ENCODE data around the gene OR6C2. TPM values are rescaled to one million over a fixed set of nuclear protein-coding genes. Genes with fewer than 3 reads are reported as not detected.
"Not testable (repeated sequence)": the region's sequence is repeated elsewhere in the genome, so short reads cannot be mapped to it uniquely, and the experiment has no call there.

The OR6C2 gene
- total RNA-seq, 2 experiments from 2014 or later = not detected

DNA sequence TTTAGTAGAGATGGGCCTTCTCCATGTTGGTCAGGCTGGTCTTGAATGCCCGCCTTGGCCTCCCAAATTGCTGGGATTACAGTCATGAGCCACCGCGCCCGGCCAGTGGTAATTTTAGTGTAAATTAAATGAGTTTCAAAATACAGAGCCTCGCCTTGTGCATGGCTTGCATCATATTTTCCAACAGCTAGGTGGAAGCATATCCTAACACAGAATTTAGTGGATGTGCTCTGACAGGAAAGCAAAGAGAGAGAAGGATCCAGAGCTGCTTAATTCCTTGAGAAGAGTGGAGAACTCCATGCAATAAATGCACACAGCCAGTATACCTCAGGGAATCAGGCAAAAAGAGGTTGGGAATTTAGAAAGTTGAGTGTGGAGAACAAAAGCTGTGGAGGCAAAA is 2.5 kb downstream of the OR6C2 start:
- DNase-seq = no peak
- Mint-ChIP-seq H3K4me3 (no peak overlapping the region), H3K4me1 (no peaks in the 10 kb centered on the region), H3K27ac (no peak overlapping the region), H3K9me3 (peaks cover 2% of the 10 kb centered on the region), H3K36me3 (no peaks in the 10 kb centered on the region), H3K27me3 (peaks cover 11% of the 10 kb centered on the region)

DNA sequence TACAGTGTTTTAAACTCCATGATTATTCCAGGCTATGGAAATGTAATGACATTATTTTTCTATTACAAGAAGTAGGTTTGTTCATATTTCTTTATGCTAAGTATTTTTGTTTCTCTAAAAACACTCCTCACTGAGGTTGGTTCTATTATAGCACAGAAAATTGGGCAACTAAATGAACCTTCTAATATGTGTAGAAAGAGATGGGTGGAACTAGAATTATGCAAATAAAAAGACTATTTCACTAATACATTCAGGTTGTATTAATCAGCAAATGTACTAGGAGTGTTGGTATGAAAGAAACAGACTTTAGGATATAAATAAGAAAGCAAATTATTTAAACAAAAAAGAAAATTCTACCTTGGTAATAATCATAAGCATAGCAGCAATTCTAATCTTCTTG is 4.9 kb downstream of the OR6C2 start:
- Mint-ChIP-seq H3K27me3 (peaks cover 22% of the 10 kb centered on the region), H3K4me1 (no peaks in the 10 kb centered on the region), H3K4me3 (no peak overlapping the region), H3K9me3 (no peaks in the 10 kb centered on the region), H3K27ac (no peak overlapping the region), H3K36me3 (no peaks in the 10 kb centered on the region)
- no peak for DNase-seq

DNA sequence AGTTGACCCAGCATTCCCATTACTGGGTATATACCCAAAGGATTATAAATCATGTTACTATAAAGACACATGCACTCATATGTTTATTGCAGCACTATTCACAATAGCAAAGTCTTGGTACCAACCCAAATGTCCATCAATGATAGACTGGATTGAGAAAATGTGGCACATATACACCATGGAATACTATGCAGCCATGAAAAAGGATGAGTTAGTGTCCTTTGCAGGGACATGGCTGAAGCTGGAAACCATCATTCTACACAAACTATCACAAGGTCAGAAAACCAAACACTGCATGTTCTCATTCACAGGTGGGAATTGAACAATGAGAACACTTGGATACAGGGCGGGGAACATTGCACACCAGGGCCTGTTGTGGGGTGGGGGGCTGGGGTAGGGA is 21.1 kb downstream of the OR6C2 start:
- H3K4me1 Mint-ChIP-seq, H3K9me3 Mint-ChIP-seq, H3K36me3 Mint-ChIP-seq, H3K4me3 Mint-ChIP-seq, H3K27ac Mint-ChIP-seq, DNase-seq: not testable (repeated sequence)
- H3K27me3 Mint-ChIP-seq = peaks cover 49% of the 10 kb centered on the region

DNA sequence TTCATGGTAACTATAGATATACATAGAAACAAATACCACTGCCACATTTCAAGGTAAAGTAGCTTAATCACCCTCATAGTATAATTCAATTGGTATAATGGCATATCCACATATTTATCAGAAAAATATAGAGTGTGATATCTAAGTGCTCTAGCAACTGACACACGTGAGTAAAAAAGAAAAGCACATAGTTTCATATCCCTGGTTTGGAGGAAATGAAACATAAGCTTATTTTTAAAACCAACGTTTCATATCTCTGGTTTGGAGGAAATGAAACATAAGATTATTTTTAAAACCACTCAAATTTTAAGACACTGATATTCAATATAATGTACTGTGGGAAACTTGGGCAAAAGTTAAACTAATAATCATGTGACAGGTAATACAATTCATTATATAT is 24.0 kb downstream of the OR6C2 start:
- Mint-ChIP-seq H3K36me3 (no peaks in the 10 kb centered on the region), H3K4me1 (no peaks in the 10 kb centered on the region), H3K4me3 (no peak overlapping the region), H3K27me3 (peaks cover 36% of the 10 kb centered on the region), H3K27ac (no peak overlapping the region), H3K9me3 (peaks cover 7% of the 10 kb centered on the region)
- no peak for DNase-seq

DNA sequence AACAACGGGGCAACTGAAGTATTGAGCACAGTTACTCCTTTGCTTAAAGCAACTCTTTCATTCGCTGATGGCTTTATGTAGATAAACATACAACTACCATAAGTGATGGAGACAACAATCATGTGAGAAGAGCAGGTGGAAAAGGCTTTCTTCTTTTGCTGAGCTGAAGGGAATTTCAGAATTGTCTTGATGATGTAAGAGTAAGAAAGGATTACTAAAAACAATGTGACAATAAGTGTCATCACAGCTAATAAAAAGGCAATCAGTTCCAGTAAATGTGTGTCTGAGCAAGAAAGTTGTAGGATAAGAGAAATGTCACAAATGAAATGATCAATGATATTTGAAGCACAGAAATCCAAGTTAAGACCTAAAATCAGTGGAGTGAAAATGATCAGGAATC is 25.4 kb downstream of the OR6C2 start:
- Mint-ChIP-seq H3K27me3 (peaks cover 23% of the 10 kb centered on the region), H3K4me1 (no peaks in the 10 kb centered on the region), H3K36me3 (no peaks in the 10 kb centered on the region), H3K9me3 (peaks cover 5% of the 10 kb centered on the region), H3K4me3 (no peak overlapping the region), H3K27ac (no peak overlapping the region)
- DNase-seq = no peak

DNA sequence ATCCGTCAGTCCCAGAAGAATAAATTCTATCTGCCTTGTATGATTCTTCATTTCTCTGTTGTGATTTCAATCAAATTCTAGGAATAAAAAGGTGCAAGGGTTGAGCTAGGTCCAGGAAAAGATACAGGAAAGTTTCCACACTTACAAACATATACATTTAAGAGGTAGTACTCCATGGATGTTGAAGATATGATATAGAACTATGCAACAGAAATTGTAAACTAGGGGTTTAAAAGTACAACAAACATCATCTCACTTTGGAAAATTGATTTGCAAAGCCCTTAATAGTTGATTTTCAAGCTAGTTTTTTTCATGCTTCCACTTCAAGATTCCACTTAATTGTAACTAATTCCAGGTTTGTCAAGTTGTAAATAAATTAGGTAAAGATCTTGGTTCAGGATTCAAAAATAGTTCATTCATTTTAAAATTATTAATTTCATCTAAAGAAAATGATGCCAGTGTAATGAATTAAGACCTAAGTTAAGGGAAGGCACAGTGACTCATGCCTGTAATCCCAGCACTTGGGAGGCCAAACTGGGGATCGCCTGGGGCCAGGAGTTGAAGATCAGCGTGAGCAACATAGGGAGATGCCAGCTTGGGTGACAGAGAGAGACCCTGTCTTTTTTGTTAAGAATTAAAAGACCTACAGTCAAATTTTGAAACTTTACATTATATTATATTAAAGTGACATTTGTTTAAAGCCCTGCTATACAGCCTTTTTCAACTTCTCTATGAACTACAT is 26.4 kb downstream of the OR6C2 start, which contains the start of gene OR6C70:
TSS of gene OR6C70 (minus strand) at position 51 of the 742 bp plus-strand sequence. CDS start at position 51, 0 bp downstream.
- Mint-ChIP-seq H3K27ac (no peak within 1 kb of the TSS), H3K9me3 (no peaks in the 10 kb centered on the region), H3K27me3 (peaks cover 20% of the 10 kb centered on the region), H3K36me3 (no peaks in the 10 kb centered on the region), H3K4me3 (no peak within 1 kb of the TSS), H3K4me1 (no peaks in the 10 kb centered on the region)
- DNase-seq = no peak

DNA sequence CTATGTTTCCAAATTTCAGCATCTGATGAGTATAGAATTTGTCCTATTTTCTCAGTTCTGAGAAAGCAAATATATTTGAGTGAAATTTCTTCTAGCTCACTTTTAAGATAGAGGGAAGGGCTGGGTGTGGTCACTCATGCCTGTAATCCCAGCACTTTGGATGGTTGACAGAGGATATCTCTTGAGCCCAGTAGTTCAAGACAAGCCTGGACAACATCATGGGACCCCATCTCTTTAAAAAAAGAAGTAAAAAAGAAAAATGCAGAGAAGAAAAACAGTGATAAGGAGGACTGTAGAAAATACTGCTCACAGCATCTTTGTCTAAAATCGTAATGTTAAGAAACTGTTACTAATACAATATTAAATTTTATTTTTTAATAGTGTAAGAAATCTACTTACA is 28.4 kb downstream of the OR6C2 start:
- H3K9me3 Mint-ChIP-seq = no peaks in the 10 kb centered on the region
- H3K27me3 Mint-ChIP-seq = peaks cover 23% of the 10 kb centered on the region
- H3K4me1 Mint-ChIP-seq = no peaks in the 10 kb centered on the region
- no peaks in the 10 kb centered on the region for H3K36me3 Mint-ChIP-seq
- H3K4me3 Mint-ChIP-seq = no peak overlapping the region
- H3K27ac Mint-ChIP-seq = no peak overlapping the region
- DNase-seq = no peak

DNA sequence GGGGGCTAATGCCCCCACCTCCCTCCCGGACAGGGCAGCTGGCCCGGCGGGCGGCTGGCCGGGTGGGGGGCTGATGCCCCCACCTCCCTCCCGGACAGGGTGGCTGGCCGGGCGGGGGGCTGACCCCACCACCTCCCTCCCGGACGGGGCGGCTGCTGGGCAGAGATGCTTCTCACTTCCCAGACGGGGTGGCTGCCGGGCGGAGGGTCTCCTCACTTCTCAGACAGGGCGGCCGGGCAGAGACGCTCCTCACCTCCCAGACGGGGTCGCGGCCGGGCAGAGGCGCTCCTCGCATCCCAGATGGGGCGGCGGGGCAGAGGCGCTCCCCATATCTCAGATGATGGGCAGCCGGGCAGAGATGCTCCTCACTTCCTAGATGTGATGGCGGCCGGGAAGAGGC is 35.3 kb downstream of the OR6C2 start:
- H3K4me1 Mint-ChIP-seq, DNase-seq, H3K4me3 Mint-ChIP-seq, H3K9me3 Mint-ChIP-seq, H3K27ac Mint-ChIP-seq, H3K36me3 Mint-ChIP-seq: not testable (repeated sequence)
- peaks cover 29% of the 10 kb centered on the region for H3K27me3 Mint-ChIP-seq

DNA sequence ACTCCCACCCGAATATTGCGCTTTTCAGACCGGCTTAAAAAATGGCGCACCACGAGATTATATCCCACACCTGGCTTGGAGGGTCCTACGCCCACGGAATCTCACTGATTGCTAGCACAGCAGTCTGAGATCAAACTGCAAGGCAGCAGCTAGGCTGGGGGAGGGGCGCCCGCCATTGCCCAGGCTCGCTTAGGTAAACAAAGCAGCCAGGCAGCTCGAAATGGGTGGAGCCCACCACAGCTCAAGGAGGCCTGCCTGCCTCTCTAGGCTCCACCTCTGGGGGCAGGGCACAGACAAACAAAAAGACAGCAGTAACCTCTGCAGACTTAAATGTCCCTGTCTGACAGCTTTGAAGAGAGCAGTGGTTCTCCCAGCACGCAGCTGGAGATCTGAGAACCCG is 40.4 kb downstream of the OR6C2 start:
- H3K36me3 Mint-ChIP-seq, H3K27ac Mint-ChIP-seq, H3K4me1 Mint-ChIP-seq, H3K9me3 Mint-ChIP-seq, H3K4me3 Mint-ChIP-seq, DNase-seq: not testable (repeated sequence)
- H3K27me3 Mint-ChIP-seq = peaks cover 25% of the 10 kb centered on the region

DNA sequence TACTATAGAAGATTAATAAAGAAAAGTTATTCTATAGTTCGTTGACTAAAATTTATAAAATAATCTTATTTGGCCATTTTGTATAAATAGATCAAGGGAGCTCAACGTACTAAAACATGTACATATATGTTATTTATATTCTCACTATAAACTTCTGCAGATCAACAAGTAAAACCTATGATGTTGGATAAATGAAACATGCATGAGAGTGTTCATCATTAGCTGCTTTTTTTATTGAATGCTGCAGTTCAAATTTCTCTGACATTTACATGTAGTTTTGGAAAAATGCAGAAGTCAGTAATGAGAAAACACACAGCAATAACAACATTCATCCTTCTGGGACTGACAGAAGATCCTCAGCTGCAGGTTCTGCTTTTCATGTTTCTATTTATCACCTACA is 48.2 kb downstream of the OR6C2 start, which contains the start of gene OR6C68:
TSS of gene OR6C68 (plus strand) at position 301 of the 400 bp plus-strand sequence. CDS start at position 301, 0 bp downstream.
- no peak for DNase-seq
- H3K9me3 Mint-ChIP-seq = no peaks in the 10 kb centered on the region

DNA sequence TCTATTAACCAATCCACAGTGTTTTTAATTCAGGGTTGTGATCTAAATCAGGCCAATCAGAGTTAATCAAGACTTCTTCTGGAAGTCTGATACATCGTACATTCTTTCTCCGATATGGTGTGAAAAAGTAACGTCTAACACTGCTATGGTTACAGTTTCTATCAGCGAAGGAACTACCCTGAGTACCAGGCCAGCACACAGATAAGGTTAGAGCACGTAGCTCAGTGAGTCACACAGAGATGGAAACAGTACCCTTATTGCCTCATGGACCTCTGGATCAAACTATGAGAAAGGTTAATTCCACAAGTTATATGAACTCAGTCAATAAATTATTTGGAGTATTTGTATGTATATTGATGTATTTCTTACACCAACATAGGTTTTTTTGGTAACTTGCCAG is 51.6 kb downstream of the OR6C2 start:
- H3K9me3 Mint-ChIP-seq = no peaks in the 10 kb centered on the region
- peaks cover 18% of the 10 kb centered on the region for H3K27me3 Mint-ChIP-seq
- no peaks in the 10 kb centered on the region for H3K36me3 Mint-ChIP-seq
- H3K27ac Mint-ChIP-seq = no peak overlapping the region
- H3K4me1 Mint-ChIP-seq = no peaks in the 10 kb centered on the region
- DNase-seq = no peak
- no peak overlapping the region for H3K4me3 Mint-ChIP-seq

More for the DNA sequence above, 48.2 kb downstream of the OR6C2 start, which contains the start of gene OR6C68:
- Mint-ChIP-seq H3K4me1 (no peaks in the 10 kb centered on the region), H3K36me3 (no peaks in the 10 kb centered on the region), H3K27me3 (peaks cover 15% of the 10 kb centered on the region), H3K4me3 (no peak within 1 kb of the TSS), H3K27ac (no peak within 1 kb of the TSS)

DNA sequence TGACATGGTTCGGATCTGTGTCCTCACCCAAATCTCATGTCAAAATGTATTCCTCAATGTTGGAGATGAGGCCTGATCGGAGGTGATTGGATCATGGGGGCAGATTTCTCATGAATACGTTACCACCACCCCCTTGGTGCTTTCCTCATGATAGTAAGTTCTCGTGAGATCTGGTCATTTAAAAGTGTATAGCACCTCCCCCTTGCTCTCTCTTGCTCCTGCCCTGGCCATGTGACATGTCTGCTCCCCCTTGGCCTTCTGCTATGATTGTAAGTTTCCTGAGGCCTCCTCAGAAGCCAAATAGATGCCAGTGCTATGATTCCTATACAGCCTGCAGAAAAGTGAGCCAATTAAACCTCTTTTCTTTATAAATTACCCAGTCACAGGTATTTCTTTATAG is 55.4 kb downstream of the OR6C2 start:
- DNase-seq = no peak
- Mint-ChIP-seq H3K27me3 (peaks cover 19% of the 10 kb centered on the region), H3K9me3 (no peaks in the 10 kb centered on the region), H3K4me3 (no peak overlapping the region), H3K36me3 (no peaks in the 10 kb centered on the region), H3K27ac (no peak overlapping the region), H3K4me1 (no peaks in the 10 kb centered on the region)

DNA sequence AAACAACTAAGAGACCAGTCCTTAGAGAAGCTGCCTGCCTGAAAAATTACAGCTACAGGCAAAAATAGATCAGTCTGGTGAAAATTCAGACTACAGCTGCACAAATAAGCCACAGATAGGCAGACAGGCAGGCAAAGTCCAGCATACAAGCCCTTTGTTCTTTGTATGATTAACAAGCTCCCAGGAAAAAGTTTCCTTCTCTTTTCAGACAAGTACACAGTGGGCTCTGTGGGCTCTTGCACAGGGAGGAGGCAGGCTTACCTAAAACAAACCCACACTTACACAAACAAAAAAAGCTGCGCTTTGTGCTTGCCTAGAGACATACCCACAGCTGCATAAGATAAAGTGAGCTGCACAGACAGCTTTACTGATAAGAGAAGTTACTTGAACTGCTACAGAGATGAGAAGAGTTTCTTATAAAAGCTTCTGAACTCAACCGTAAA is 56.0 kb downstream of the OR6C2 start:
- H3K36me3 Mint-ChIP-seq = no peaks in the 10 kb centered on the region
- H3K27me3 Mint-ChIP-seq = peaks cover 19% of the 10 kb centered on the region
- no peak for DNase-seq
- H3K4me3 Mint-ChIP-seq = no peak overlapping the region
- no peaks in the 10 kb centered on the region for H3K9me3 Mint-ChIP-seq
- H3K4me1 Mint-ChIP-seq = no peaks in the 10 kb centered on the region
- no peak overlapping the region for H3K27ac Mint-ChIP-seq

DNA sequence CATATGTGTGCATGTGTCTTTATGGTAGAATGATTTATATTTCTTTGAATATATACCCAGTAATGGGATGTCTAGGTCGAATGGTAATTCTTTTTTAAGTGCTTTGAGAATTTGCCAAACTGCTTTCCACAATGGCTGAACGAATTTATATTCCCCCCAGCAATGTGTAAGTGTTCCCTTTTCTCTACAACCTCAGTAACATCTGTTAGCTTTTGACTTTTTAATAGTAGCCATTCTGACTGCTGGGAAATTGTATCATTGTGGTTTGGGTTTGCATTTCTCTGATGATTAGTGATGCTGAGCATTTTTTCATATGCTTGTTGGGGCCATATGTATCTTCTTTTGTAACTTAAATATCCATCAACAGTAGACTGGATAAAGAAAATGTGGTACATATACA is 57.7 kb downstream of the OR6C2 start:
- Mint-ChIP-seq H3K4me3 (no peak overlapping the region), H3K27ac (no peak overlapping the region), H3K4me1 (no peaks in the 10 kb centered on the region), H3K27me3 (peaks cover 9% of the 10 kb centered on the region), H3K36me3 (no peaks in the 10 kb centered on the region), H3K9me3 (no peaks in the 10 kb centered on the region)
- DNase-seq = no peak
